ENCODE results near the gene SNAI3.

DNA sequence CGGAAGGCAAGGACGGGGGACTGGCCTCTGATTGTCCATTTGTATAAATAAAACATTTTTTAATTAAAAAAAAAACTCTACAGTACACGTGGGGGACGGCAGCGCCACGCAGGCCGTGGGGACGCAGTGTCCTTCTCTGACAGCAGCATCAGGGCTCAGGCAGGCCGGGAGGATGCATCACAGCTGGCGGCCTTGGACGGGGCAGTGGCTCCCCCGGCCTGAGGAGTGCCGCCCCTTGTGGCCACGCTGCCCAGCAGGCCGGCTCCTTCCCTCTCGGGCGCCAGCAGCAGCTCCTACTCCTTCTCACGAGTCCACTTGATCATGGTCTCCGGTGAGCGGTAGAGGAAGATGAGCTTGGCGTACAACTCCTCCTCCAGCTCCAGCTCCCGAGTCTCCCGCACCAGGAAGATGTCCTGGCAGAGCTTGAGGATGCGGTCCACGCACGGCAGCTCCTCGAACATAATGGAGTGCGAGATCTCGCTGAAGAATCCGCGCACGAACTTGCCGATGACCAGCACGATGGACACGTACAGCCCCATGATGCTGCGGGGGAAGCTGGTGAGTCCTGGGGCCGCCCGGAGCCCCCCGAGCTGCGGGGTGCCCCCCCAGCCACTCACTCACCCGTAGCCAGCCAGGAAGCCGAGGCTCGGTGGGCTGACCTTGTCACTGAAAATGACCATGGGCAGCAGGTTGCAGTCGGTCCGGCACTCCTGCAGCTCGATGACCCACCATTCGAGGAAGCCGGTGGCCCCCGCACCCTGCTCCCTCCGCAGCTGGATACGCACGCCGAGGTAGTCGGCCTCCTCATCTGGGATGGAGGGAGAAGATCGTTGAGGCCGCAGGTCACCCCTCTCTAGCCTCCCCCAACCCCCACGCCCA, 29.2 kb upstream of the SNAI3 start:
- TF ChIP-seq EZH2 (IDR thresholded peaks at IDR 0.05; ENCODE audit: borderline replicate concordance, low read length) = no peak
- TF ChIP-seq, protein P1, sequence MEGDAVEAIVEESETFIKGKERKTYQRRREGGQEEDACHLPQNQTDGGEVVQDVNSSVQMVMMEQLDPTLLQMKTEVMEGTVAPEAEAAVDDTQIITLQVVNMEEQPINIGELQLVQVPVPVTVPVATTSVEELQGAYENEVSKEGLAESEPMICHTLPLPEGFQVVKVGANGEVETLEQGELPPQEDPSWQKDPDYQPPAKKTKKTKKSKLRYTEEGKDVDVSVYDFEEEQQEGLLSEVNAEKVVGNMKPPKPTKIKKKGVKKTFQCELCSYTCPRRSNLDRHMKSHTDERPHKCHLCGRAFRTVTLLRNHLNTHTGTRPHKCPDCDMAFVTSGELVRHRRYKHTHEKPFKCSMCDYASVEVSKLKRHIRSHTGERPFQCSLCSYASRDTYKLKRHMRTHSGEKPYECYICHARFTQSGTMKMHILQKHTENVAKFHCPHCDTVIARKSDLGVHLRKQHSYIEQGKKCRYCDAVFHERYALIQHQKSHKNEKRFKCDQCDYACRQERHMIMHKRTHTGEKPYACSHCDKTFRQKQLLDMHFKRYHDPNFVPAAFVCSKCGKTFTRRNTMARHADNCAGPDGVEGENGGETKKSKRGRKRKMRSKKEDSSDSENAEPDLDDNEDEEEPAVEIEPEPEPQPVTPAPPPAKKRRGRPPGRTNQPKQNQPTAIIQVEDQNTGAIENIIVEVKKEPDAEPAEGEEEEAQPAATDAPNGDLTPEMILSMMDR (conservative IDR thresholded peaks at IDR 0.05 in 1 of 2, IDR thresholded peaks at IDR 0.05 in 1 of 2; ENCODE audit: extremely low read depth in 1 of 2, insufficient read depth in 1 of 2, low read depth in 1 of 2, low read length in 2 of 2) = no peak
